Subcutaneous abdominal adipose tissue (tissue), 5 donors: ENCODE data around the gene FBXW7.
A peak's percentile ranks its signal among the peaks of the same experiment; 100 is the strongest.

Source experiments
- H3K27ac ChIP-seq: one replicate; pipeline ENCODE4 v1.7.0; 2013; ENCODE audit warnings: low read depth, mild to moderate bottlenecking, inconsistent platforms, low read length, moderate library complexity
- H3K27me3 ChIP-seq, 5 donors: one replicate each; pipeline ENCODE4 v1.7.0; 2013; ENCODE audit warnings: low read length in 5 of 5, inconsistent platforms in 1 of 5; ENCODE audit not compliant: control insufficient read depth in 5 of 5, insufficient read depth in 4 of 5
- H3K36me3 ChIP-seq, 5 donors: one replicate each; pipeline ENCODE4 v1.7.0; 2013; ENCODE audit warnings: low read length in 5 of 5; ENCODE audit not compliant: control insufficient read depth in 5 of 5, insufficient read depth in 5 of 5
- H3K4me1 ChIP-seq, 5 donors: one replicate each; pipeline ENCODE4 v1.7.0; 2013; ENCODE audit warnings: low read length in 5 of 5, mild to moderate bottlenecking in 3 of 5, moderate library complexity in 1 of 5; ENCODE audit not compliant: control insufficient read depth in 5 of 5, insufficient read depth in 5 of 5
- H3K4me3 ChIP-seq, 5 donors: one replicate each; pipeline ENCODE4 v1.7.0; 2013; ENCODE audit warnings: low read length in 5 of 5, low read depth in 1 of 5
- H3K9ac ChIP-seq, 5 donors: one replicate each; pipeline ENCODE4 v1.7.0; 2013; ENCODE audit warnings: low read length in 5 of 5, mild to moderate bottlenecking in 4 of 5, moderate library complexity in 3 of 5
- H3K9me3 ChIP-seq, 5 donors: one replicate each; pipeline ENCODE4 v1.7.0; 2013; ENCODE audit warnings: low read length in 5 of 5; ENCODE audit not compliant: control insufficient read depth in 5 of 5
- donor health status: healthy.
- donor health status: healthy.
- donor health status: healthy.
- donor health status: healthy.
- donor health status: healthy.

FBXW7 gene

GRCh38 chr4:152340818-152341217 is 195.1 kb downstream of the FBXW7 start:
- no peaks in the 10 kb centered on the region for H3K27me3 ChIP-seq
- H3K27ac ChIP-seq, result peak overlapping the region; percentile 88
- peak overlapping the region in 1 of 5 donors; percentile 36 for H3K4me3 ChIP-seq
- H3K9ac ChIP-seq, result peak overlapping the region in 3 of 5 donors; percentile 7 to 68 (median 12)
- peaks cover 0 to 11% (median 3%) of the 10 kb centered on the region in 5 donors for H3K4me1 ChIP-seq
- H3K9me3 ChIP-seq, result no peaks in the 10 kb centered on the region
- peaks cover 0 to 17% (median 6%) of the 10 kb centered on the region in 5 donors for H3K36me3 ChIP-seq

- no peak overlapping the region for H3K9ac ChIP-seq
- H3K4me1 ChIP-seq, result peaks cover 0 to 11% (median 3%) of the 10 kb centered on the region in 5 donors
- peaks cover 0 to 17% (median 11%) of the 10 kb centered on the region in 5 donors for H3K36me3 ChIP-seq
- no peak overlapping the region for H3K4me3 ChIP-seq
- no peaks in the 10 kb centered on the region for H3K27me3 ChIP-seq
- no peaks in the 10 kb centered on the region for H3K9me3 ChIP-seq
- H3K27ac ChIP-seq, result peak overlapping the region; percentile 33
Measured at GRCh38 chr4:152339576-152339975, 196.3 kb downstream of the FBXW7 start.

- H3K36me3 ChIP-seq, result peaks cover 12 to 37% (median 18%) of the 10 kb centered on the region in 5 donors
Measured at GRCh38 chr4:152334931-152335330, 201.0 kb downstream of the FBXW7 start.

GRCh38 chr4:152331042-152331441 is 204.8 kb downstream of the FBXW7 start:
- Histone ChIP-seq H3K4me1 (peaks cover 0 to 9% (median 0%) of the 10 kb centered on the region in 5 donors), H3K9ac (no peak overlapping the region), H3K4me3 (no peak overlapping the region), H3K36me3 (peaks cover 14 to 59% (median 34%) of the 10 kb centered on the region in 5 donors), H3K27me3 (no peaks in the 10 kb centered on the region), H3K27ac (no peak overlapping the region), H3K9me3 (no peaks in the 10 kb centered on the region)

More at GRCh38 chr4:152334931-152335330, 201.0 kb downstream of the FBXW7 start:
- Histone ChIP-seq H3K27ac (no peak overlapping the region), H3K9me3 (no peaks in the 10 kb centered on the region), H3K4me3 (no peak overlapping the region), H3K4me1 (no peaks in the 10 kb centered on the region), H3K9ac (no peak overlapping the region), H3K27me3 (no peaks in the 10 kb centered on the region)

- H3K36me3 ChIP-seq, result peaks cover 20 to 79% (median 46%) of the 10 kb centered on the region in 5 donors
- H3K9me3 ChIP-seq, result no peaks in the 10 kb centered on the region
- no peak overlapping the region for H3K9ac ChIP-seq
- H3K27me3 ChIP-seq, result no peaks in the 10 kb centered on the region
- H3K4me3 ChIP-seq, result no peak overlapping the region
- peak overlapping the region; percentile 20 for H3K27ac ChIP-seq
- peaks cover 0 to 9% (median 0%) of the 10 kb centered on the region in 5 donors for H3K4me1 ChIP-seq
Measured at GRCh38 chr4:152328582-152328981, 207.3 kb downstream of the FBXW7 start.

- Histone ChIP-seq H3K36me3 (peaks cover 26 to 86% (median 53%) of the 10 kb centered on the region in 5 donors), H3K4me1 (peaks cover 0 to 9% (median 0%) of the 10 kb centered on the region in 5 donors), H3K9ac (no peak overlapping the region), H3K9me3 (no peaks in the 10 kb centered on the region), H3K4me3 (no peak overlapping the region), H3K27me3 (no peaks in the 10 kb centered on the region), H3K27ac (no peak overlapping the region)
Measured at GRCh38 chr4:152327606-152328453, 208.1 kb downstream of the FBXW7 start.

GRCh38 chr4:152325831-152326230 is 210.1 kb downstream of the FBXW7 start:
- Histone ChIP-seq H3K27ac (no peak overlapping the region), H3K9me3 (no peaks in the 10 kb centered on the region), H3K36me3 (peaks cover 32 to 84% (median 49%) of the 10 kb centered on the region in 5 donors), H3K4me3 (no peak overlapping the region), H3K9ac (no peak overlapping the region), H3K27me3 (no peaks in the 10 kb centered on the region), H3K4me1 (peaks cover 0 to 9% (median 0%) of the 10 kb centered on the region in 5 donors)

GRCh38 chr4:152323221-152323620 is 212.7 kb downstream of the FBXW7 start:
- Histone ChIP-seq H3K9ac (no peak overlapping the region), H3K27ac (no peak overlapping the region), H3K4me1 (peaks cover 0 to 3% (median 0%) of the 10 kb centered on the region in 5 donors), H3K36me3 (peaks cover 32 to 64% (median 45%) of the 10 kb centered on the region in 5 donors), H3K9me3 (no peaks in the 10 kb centered on the region), H3K27me3 (no peaks in the 10 kb centered on the region), H3K4me3 (no peak overlapping the region)

GRCh38 chr4:152322656-152323055 is 213.2 kb downstream of the FBXW7 start:
- Histone ChIP-seq H3K9me3 (no peaks in the 10 kb centered on the region), H3K4me1 (peaks cover 0 to 5% (median 0%) of the 10 kb centered on the region in 5 donors), H3K9ac (no peak overlapping the region), H3K36me3 (peaks cover 27 to 58% (median 40%) of the 10 kb centered on the region in 5 donors), H3K27ac (no peak overlapping the region), H3K4me3 (no peak overlapping the region), H3K27me3 (no peaks in the 10 kb centered on the region)

GRCh38 chr4:152321923-152322322 is 214.0 kb downstream of the FBXW7 start:
- no peak overlapping the region for H3K27ac ChIP-seq
- H3K9ac ChIP-seq, result no peak overlapping the region
- H3K4me3 ChIP-seq, result no peak overlapping the region
- peaks cover 27 to 51% (median 34%) of the 10 kb centered on the region in 5 donors for H3K36me3 ChIP-seq
- no peaks in the 10 kb centered on the region for H3K27me3 ChIP-seq
- peaks cover 0 to 13% (median 5%) of the 10 kb centered on the region in 5 donors for H3K4me1 ChIP-seq
- H3K9me3 ChIP-seq, result no peaks in the 10 kb centered on the region
